Measurements from ENCODE around the gene SLC22A1. TPM values are rescaled to one million over a fixed set of nuclear protein-coding genes. Genes with fewer than 3 reads are reported as not detected.

Gene SLC22A1
- total and polyA plus RNA-seq, 2 experiments from 2014 or later, result 0.10 to 0.65 TPM

DNA sequence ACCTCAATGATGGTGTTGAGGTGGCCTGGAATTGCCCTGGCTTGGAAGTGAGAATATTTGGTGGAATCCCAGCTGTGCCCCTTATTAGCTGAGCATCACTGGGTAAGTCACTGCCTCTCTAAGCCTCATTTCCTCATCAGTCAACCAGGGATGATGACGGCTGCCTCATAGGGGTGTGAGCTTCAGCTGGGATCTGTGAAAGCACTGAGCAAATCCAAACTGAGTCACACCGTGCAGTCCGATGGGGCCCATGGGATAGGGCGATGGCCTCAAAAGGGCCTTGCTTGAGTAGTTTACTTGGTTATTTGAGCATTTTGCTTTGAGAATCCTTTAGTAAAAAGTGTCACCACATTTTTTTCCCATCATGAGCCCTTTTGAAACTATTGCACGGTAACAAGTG is 1.1 kb downstream of the SLC22A1 start:
- Mint-ChIP-seq H3K36me3 (ENCODE audit: low read depth) (peaks cover 15% of the 10 kb centered on the region), H3K4me1 (no peaks in the 10 kb centered on the region), H3K9me3 (peaks cover 17% of the 10 kb centered on the region), H3K27me3 (ENCODE audit: insufficient read depth, low read depth, poor library complexity) (peaks cover 4% of the 10 kb centered on the region), H3K4me3 (no peak overlapping the region), H3K27ac (no peak overlapping the region)
- Histone ChIP-seq H4K20me1 (replicated peaks; ENCODE audit: insufficient read depth) (no peaks in the 10 kb centered on the region), H3K4me3 (no peak overlapping the region), H3K79me2 (replicated peaks; ENCODE audit: insufficient read depth) (no peaks in the 10 kb centered on the region), H3K27ac (ENCODE audit: low read depth) (no peak overlapping the region), H2AFZ (no peak overlapping the region), H3K9me2 (ENCODE audit: insufficient read depth) (no peaks in the 10 kb centered on the region), H3K4me1 (ENCODE audit: insufficient read depth) (no peaks in the 10 kb centered on the region), H3K4me2 (no peak overlapping the region), H3K27me3 (ENCODE audit: insufficient read depth) (no peaks in the 10 kb centered on the region), H3K36me3 (ENCODE audit: insufficient read depth) (no peaks in the 10 kb centered on the region), H3F3A (replicated peaks; ENCODE audit: low read depth) (no peaks in the 10 kb centered on the region)
- no peak for TF ChIP-seq JUNB (IDR thresholded peaks at IDR 0.05; ENCODE audit: unreplicated experiment)
- TF ChIP-seq, protein P1, sequence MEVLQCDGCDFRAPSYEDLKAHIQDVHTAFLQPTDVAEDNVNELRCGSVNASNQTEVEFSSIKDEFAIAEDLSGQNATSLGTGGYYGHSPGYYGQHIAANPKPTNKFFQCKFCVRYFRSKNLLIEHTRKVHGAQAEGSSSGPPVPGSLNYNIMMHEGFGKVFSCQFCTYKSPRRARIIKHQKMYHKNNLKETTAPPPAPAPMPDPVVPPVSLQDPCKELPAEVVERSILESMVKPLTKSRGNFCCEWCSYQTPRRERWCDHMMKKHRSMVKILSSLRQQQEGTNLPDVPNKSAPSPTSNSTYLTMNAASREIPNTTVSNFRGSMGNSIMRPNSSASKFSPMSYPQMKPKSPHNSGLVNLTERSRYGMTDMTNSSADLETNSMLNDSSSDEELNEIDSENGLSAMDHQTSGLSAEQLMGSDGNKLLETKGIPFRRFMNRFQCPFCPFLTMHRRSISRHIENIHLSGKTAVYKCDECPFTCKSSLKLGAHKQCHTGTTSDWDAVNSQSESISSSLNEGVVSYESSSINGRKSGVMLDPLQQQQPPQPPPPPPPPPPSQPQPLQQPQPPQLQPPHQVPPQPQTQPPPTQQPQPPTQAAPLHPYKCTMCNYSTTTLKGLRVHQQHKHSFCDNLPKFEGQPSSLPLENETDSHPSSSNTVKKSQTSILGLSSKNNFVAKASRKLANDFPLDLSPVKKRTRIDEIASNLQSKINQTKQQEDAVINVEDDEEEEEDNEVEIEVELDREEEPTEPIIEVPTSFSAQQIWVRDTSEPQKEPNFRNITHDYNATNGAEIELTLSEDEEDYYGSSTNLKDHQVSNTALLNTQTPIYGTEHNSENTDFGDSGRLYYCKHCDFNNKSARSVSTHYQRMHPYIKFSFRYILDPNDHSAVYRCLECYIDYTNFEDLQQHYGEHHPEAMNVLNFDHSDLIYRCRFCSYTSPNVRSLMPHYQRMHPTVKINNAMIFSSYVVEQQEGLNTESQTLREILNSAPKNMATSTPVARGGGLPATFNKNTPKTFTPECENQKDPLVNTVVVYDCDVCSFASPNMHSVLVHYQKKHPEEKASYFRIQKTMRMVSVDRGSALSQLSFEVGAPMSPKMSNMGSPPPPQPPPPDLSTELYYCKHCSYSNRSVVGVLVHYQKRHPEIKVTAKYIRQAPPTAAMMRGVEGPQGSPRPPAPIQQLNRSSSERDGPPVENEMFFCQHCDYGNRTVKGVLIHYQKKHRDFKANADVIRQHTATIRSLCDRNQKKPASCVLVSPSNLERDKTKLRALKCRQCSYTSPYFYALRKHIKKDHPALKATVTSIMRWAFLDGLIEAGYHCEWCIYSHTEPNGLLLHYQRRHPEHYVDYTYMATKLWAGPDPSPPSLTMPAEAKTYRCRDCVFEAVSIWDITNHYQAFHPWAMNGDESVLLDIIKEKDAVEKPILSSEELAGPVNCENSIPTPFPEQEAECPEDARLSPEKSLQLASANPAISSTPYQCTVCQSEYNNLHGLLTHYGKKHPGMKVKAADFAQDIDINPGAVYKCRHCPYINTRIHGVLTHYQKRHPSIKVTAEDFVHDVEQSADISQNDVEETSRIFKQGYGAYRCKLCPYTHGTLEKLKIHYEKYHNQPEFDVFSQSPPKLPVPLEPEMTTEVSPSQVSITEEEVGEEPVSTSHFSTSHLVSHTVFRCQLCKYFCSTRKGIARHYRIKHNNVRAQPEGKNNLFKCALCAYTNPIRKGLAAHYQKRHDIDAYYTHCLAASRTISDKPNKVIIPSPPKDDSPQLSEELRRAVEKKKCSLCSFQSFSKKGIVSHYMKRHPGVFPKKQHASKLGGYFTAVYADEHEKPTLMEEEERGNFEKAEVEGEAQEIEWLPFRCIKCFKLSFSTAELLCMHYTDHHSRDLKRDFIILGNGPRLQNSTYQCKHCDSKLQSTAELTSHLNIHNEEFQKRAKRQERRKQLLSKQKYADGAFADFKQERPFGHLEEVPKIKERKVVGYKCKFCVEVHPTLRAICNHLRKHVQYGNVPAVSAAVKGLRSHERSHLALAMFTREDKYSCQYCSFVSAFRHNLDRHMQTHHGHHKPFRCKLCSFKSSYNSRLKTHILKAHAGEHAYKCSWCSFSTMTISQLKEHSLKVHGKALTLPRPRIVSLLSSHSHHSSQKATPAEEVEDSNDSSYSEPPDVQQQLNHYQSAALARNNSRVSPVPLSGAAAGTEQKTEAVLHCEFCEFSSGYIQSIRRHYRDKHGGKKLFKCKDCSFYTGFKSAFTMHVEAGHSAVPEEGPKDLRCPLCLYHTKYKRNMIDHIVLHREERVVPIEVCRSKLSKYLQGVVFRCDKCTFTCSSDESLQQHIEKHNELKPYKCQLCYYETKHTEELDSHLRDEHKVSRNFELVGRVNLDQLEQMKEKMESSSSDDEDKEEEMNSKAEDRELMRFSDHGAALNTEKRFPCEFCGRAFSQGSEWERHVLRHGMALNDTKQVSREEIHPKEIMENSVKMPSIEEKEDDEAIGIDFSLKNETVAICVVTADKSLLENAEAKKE (CRISPR knock-in tag; IDR thresholded peaks at IDR 0.05), result no peak
- TF ChIP-seq ZNF114 (CRISPR knock-in tag; IDR thresholded peaks at IDR 0.05), result no peak
- no peak for TF ChIP-seq NANOG (IDR thresholded peaks at IDR 0.05; ENCODE audit: borderline replicate concordance)
- ATAC-seq (no peak), DNase-seq (ENCODE audit: low spot score) (no peak)

DNA sequence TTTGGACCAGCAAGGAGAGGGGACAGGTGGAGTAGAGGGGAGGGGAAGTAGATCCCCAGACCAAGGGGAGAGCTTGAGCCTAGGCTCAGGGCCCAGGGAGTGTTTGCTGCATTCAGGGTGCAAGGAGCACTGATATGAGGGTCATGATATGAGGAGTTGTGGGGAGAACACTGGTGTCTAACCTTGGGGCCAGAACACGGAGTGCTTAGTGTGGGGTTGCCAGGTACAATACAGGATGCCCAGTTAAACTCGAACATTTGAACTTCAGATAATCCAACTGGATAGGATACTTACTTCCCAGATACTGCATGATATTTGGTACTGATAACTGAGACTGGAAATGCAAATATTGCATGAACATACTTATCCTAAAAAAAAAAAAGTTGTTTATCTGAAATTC is 2.4 kb downstream of the SLC22A1 start:
- Mint-ChIP-seq H3K4me1 (no peaks in the 10 kb centered on the region), H3K36me3 (ENCODE audit: low read depth) (peaks cover 7% of the 10 kb centered on the region), H3K27ac (no peak overlapping the region), H3K4me3 (no peak overlapping the region), H3K27me3 (ENCODE audit: insufficient read depth, low read depth, poor library complexity) (peaks cover 1% of the 10 kb centered on the region), H3K9me3 (peaks cover 10% of the 10 kb centered on the region; the same call in 1 of the 3 replicates)
- H3K4me2 ChIP-seq, result no peak overlapping the region
- no peaks in the 10 kb centered on the region for H3K9me2 ChIP-seq (ENCODE audit: insufficient read depth)
- H3K4me1 ChIP-seq (ENCODE audit: insufficient read depth), result no peaks in the 10 kb centered on the region
- H3F3A ChIP-seq (replicated peaks; ENCODE audit: low read depth), result no peaks in the 10 kb centered on the region
- no peak overlapping the region for H3K27ac ChIP-seq (ENCODE audit: low read depth)
- H4K20me1 ChIP-seq (replicated peaks; ENCODE audit: insufficient read depth), result no peaks in the 10 kb centered on the region
- H3K27me3 ChIP-seq (ENCODE audit: insufficient read depth), result no peaks in the 10 kb centered on the region
- H3K36me3 ChIP-seq (ENCODE audit: insufficient read depth), result no peaks in the 10 kb centered on the region
- no peak for ATAC-seq
- no peaks in the 10 kb centered on the region for H3K79me2 ChIP-seq (replicated peaks; ENCODE audit: insufficient read depth)
- H2AFZ ChIP-seq, result no peak overlapping the region
- DNase-seq (ENCODE audit: low spot score), result no peak
- no peak overlapping the region for H3K4me3 ChIP-seq
- TF ChIP-seq ZNF114 (CRISPR knock-in tag; IDR thresholded peaks at IDR 0.05) (no peak), ZNF331 (CRISPR knock-in tag; IDR thresholded peaks at IDR 0.05; ENCODE audit: low read depth) (no peak), EZH2phosphoT487 (IDR thresholded peaks at IDR 0.05; ENCODE audit: unreplicated experiment) (no peak), NANOG (IDR thresholded peaks at IDR 0.05; ENCODE audit: borderline replicate concordance) (no peak), STAT1 (IDR thresholded peaks at IDR 0.05; ENCODE audit: unreplicated experiment) (no peak), CTCF (conservative IDR thresholded peaks at IDR 0.05; ENCODE audit: low read depth in 2 of 2) (no peak), JUNB (IDR thresholded peaks at IDR 0.05; ENCODE audit: unreplicated experiment) (no peak), POLR2AphosphoS5 (IDR thresholded peaks at IDR 0.05; ENCODE audit: low read depth) (no peak)
- TF ChIP-seq, protein P2, sequence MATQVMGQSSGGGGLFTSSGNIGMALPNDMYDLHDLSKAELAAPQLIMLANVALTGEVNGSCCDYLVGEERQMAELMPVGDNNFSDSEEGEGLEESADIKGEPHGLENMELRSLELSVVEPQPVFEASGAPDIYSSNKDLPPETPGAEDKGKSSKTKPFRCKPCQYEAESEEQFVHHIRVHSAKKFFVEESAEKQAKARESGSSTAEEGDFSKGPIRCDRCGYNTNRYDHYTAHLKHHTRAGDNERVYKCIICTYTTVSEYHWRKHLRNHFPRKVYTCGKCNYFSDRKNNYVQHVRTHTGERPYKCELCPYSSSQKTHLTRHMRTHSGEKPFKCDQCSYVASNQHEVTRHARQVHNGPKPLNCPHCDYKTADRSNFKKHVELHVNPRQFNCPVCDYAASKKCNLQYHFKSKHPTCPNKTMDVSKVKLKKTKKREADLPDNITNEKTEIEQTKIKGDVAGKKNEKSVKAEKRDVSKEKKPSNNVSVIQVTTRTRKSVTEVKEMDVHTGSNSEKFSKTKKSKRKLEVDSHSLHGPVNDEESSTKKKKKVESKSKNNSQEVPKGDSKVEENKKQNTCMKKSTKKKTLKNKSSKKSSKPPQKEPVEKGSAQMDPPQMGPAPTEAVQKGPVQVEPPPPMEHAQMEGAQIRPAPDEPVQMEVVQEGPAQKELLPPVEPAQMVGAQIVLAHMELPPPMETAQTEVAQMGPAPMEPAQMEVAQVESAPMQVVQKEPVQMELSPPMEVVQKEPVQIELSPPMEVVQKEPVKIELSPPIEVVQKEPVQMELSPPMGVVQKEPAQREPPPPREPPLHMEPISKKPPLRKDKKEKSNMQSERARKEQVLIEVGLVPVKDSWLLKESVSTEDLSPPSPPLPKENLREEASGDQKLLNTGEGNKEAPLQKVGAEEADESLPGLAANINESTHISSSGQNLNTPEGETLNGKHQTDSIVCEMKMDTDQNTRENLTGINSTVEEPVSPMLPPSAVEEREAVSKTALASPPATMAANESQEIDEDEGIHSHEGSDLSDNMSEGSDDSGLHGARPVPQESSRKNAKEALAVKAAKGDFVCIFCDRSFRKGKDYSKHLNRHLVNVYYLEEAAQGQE (IDR thresholded peaks at IDR 0.05; ENCODE audit: unreplicated experiment), result no peak

Measured in GM23338 (cell line).